Measurements from ENCODE around the gene CCDC171.
"Not testable (repeated sequence)": the region's sequence is repeated elsewhere in the genome, so short reads cannot be mapped to it uniquely, and the experiment has no call there.

The CCDC171 gene

GRCh38 chr9:15570769-15571168 lies 17.9 kb downstream of the CCDC171 start:
- no peak for DNase-seq

- DNase-seq: no peak
Observed at GRCh38 chr9:15572200-15572770, 19.4 kb downstream of the CCDC171 start.

- DNase-seq: no peak
Observed at GRCh38 chr9:15576350-15577050, 23.7 kb downstream of the CCDC171 start.

- DNase-seq: no peak
Observed at GRCh38 chr9:15578714-15579113, 25.9 kb downstream of the CCDC171 start.

- DNase-seq: no peak
Observed at GRCh38 chr9:15584379-15584778, 31.5 kb downstream of the CCDC171 start.

- DNase-seq: no peak
Observed at GRCh38 chr9:15592317-15592716, 39.5 kb downstream of the CCDC171 start.

GRCh38 chr9:15592940-15593339 lies 40.1 kb downstream of the CCDC171 start:
- not testable (repeated sequence) for DNase-seq

GRCh38 chr9:15600666-15601330 lies 48.0 kb downstream of the CCDC171 start:
- DNase-seq: not testable (repeated sequence)

- DNase-seq: no peak
Observed at GRCh38 chr9:15606643-15607472, 54.0 kb downstream of the CCDC171 start.

- DNase-seq: no peak
Observed at GRCh38 chr9:15612962-15613361, 60.1 kb downstream of the CCDC171 start.

- no peak for DNase-seq
Observed at GRCh38 chr9:15617782-15618181, 64.9 kb downstream of the CCDC171 start.

- no peak for DNase-seq
Observed at GRCh38 chr9:15618540-15619331, 65.9 kb downstream of the CCDC171 start.

- no peak for DNase-seq
Observed at GRCh38 chr9:15622318-15622971, 69.6 kb downstream of the CCDC171 start.

- DNase-seq: no peak
Observed at GRCh38 chr9:15635752-15636151, 82.9 kb downstream of the CCDC171 start.

- no peak for DNase-seq
Observed at GRCh38 chr9:15640121-15640520, 87.3 kb downstream of the CCDC171 start.

GRCh38 chr9:15641291-15641690 lies 88.4 kb downstream of the CCDC171 start:
- DNase-seq: no peak

- no peak for DNase-seq
Observed at GRCh38 chr9:15642369-15642962, 89.6 kb downstream of the CCDC171 start.

GRCh38 chr9:15670246-15670645 lies 117.4 kb downstream of the CCDC171 start:
- DNase-seq: no peak

- DNase-seq: no peak
Observed at GRCh38 chr9:15670894-15671293, 118.1 kb downstream of the CCDC171 start.

GRCh38 chr9:15693701-15694100 lies 140.9 kb downstream of the CCDC171 start:
- DNase-seq: no peak

- no peak for DNase-seq
Observed at GRCh38 chr9:15696979-15697378, 144.1 kb downstream of the CCDC171 start.

- no peak for DNase-seq
Observed at GRCh38 chr9:15697446-15697851, 144.6 kb downstream of the CCDC171 start.

Data from CD4-positive, alpha-beta T cell treated with Interleukin-15 for 1 hour (primary cell).